ENCODE measurements around the gene USP46. TPM values are rescaled to one million over a fixed set of nuclear protein-coding genes. Genes with fewer than 3 reads are reported as not detected.

Gene USP46
- total and polyA plus RNA-seq, 2 of the 13 experiments (the other 11 are each of a cell fraction or from before 2014, with no cell fraction given), result 4.7 to 17.4 TPM

- Histone ChIP-seq H2AFZ (ENCODE audit: low read length) (no peak overlapping the region), H3K9ac (ENCODE audit: insufficient read depth, low read depth, low read length) (no peak overlapping the region), H4K20me1 (ENCODE audit: insufficient read depth, low read length) (no peaks in the 10 kb centered on the region), H3K9me3 (ENCODE audit: low read length) (no peaks in the 10 kb centered on the region), H3K4me2 (ENCODE audit: low read depth, low read length) (no peak overlapping the region), H3K27ac (ENCODE audit: extremely low read length, insufficient read depth, low read length) (no peak overlapping the region), H3K79me2 (ENCODE audit: insufficient read depth, low read length) (no peaks in the 10 kb centered on the region), H3K27me3 (ENCODE audit: control insufficient read depth in 1 of 2, insufficient read depth in 2 of 2, low read length in 2 of 2) (no peaks in the 10 kb centered on the region), H3K4me3 (replicated peaks in 1 of 3; ENCODE audit: insufficient read depth in 1 of 3, low read depth in 2 of 3, low read length in 3 of 3) (no peak overlapping the region), H3K36me3 (replicated peaks in 1 of 2; ENCODE audit: control insufficient read depth in 1 of 2, insufficient read depth in 2 of 2, low read length in 2 of 2) (peaks cover 3 to 23% of the 10 kb centered on the region in 2 experiments), H3K4me1 (ENCODE audit: insufficient read depth, low read length) (no peaks in the 10 kb centered on the region)
- in situ Hi-C loops (cut with HindIII; ENCODE audit: extremely low pct_ligation_motif_present, low pct_unique_long_range_greater_than_20kb), result no loop called here
- WGBS (ENCODE audit: low lambda C conversion rate), result 100% methylated on average over 3 of the region's 3 CpGs
- FAIRE-seq, result no peak
- CTCF ChIA-PET (ENCODE audit: low intra/inter-chr PET ratio, low total read pairs), result no interaction called here
- intact Hi-C loops (cut with micrococcal nuclease; ENCODE audit: unreplicated experiment), result no loop called here
- no peak for TF ChIP-seq PAX8 (CRISPR knock-in tag; IDR thresholded peaks at IDR 0.05; ENCODE audit: borderline replicate concordance)
- TF ChIP-seq MLLT10 (CRISPR knock-in tag; IDR thresholded peaks at IDR 0.05), result no peak
- TF ChIP-seq ZNF251 (CRISPR knock-in tag; IDR thresholded peaks at IDR 0.05), result no peak
- DNase-seq (ENCODE audit: low spot score), result no peak
- BruUV-seq (replicated peaks), result no TSS peak
- ATAC-seq, result no peak
- POLR2A ChIA-PET, result no interaction called here
Measured at GRCh38 chr4:52600275-52600674, 58.8 kb downstream of the USP46 start.

DNA sequence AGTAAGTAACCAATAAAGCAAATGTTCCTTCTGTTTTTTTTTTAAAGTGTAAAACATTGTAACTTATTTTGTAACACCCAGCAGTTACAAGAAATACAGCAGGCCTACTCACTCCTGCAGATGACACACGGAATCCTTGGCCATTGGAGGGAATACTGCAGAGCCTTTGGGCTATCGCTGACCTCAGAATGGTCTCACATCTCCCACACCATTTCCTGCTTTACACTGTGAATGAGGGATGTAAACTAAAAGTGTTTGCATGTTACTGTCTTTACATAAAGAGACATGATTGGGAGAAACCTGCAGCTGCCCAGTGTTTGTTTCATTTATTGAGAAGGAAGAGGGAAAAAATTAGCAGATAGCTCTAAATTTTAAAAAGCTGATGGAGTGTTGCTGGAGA lies 64.1 kb downstream of the USP46 start:
- H3K4me3 ChIP-seq (replicated peaks in 1 of 3; ENCODE audit: insufficient read depth in 1 of 3, low read depth in 2 of 3, low read length in 3 of 3), result no peak overlapping the region
- in situ Hi-C loops (cut with HindIII; ENCODE audit: extremely low pct_ligation_motif_present, low pct_unique_long_range_greater_than_20kb) (no loop called here), intact Hi-C loops (cut with micrococcal nuclease; ENCODE audit: unreplicated experiment) (no loop called here)
- no peaks in the 10 kb centered on the region for H3K9me3 ChIP-seq (ENCODE audit: low read length)
- ChIA-PET CTCF (ENCODE audit: low intra/inter-chr PET ratio, low total read pairs) (no interaction called here), POLR2A (no interaction called here)
- H3K4me2 ChIP-seq (ENCODE audit: low read depth, low read length), result no peak overlapping the region
- ATAC-seq, result no peak
- TF ChIP-seq, protein P1, sequence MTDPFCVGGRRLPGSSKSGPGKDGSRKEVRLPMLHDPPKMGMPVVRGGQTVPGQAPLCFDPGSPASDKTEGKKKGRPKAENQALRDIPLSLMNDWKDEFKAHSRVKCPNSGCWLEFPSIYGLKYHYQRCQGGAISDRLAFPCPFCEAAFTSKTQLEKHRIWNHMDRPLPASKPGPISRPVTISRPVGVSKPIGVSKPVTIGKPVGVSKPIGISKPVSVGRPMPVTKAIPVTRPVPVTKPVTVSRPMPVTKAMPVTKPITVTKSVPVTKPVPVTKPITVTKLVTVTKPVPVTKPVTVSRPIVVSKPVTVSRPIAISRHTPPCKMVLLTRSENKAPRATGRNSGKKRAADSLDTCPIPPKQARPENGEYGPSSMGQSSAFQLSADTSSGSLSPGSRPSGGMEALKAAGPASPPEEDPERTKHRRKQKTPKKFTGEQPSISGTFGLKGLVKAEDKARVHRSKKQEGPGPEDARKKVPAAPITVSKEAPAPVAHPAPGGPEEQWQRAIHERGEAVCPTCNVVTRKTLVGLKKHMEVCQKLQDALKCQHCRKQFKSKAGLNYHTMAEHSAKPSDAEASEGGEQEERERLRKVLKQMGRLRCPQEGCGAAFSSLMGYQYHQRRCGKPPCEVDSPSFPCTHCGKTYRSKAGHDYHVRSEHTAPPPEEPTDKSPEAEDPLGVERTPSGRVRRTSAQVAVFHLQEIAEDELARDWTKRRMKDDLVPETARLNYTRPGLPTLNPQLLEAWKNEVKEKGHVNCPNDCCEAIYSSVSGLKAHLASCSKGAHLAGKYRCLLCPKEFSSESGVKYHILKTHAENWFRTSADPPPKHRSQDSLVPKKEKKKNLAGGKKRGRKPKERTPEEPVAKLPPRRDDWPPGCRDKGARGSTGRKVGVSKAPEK (CRISPR knock-in tag; IDR thresholded peaks at IDR 0.05; ENCODE audit: borderline replicate concordance), result no peak
- TF ChIP-seq ETS1 (CRISPR knock-in tag; IDR thresholded peaks at IDR 0.05) (no peak), TRIM24 (CRISPR knock-in tag; IDR thresholded peaks at IDR 0.05) (no peak)
- no peaks in the 10 kb centered on the region for H4K20me1 ChIP-seq (ENCODE audit: insufficient read depth, low read length)
- no TSS peak for BruUV-seq (replicated peaks)
- no peaks in the 10 kb centered on the region for H3K79me2 ChIP-seq (ENCODE audit: insufficient read depth, low read length)
- H3K36me3 ChIP-seq (replicated peaks in 1 of 2; ENCODE audit: control insufficient read depth in 1 of 2, insufficient read depth in 2 of 2, low read length in 2 of 2), result peaks cover 1 to 8% of the 10 kb centered on the region in 2 experiments; a peak in 3 of 5 replicates
- no peak for FAIRE-seq
- DNase-seq (ENCODE audit: low spot score), result no peak
- no peaks in the 10 kb centered on the region for H3K27me3 ChIP-seq (ENCODE audit: control insufficient read depth in 1 of 2, insufficient read depth in 2 of 2, low read length in 2 of 2)
- no peak overlapping the region for H3K27ac ChIP-seq (ENCODE audit: extremely low read length, insufficient read depth, low read length)
- 91% methylated on average over 2 of the region's 2 CpGs for WGBS (ENCODE audit: low lambda C conversion rate)
- no peak overlapping the region for H3K9ac ChIP-seq (ENCODE audit: insufficient read depth, low read depth, low read length)
- no peak overlapping the region for H2AFZ ChIP-seq (ENCODE audit: low read length)
- H3K4me1 ChIP-seq (ENCODE audit: insufficient read depth, low read length), result no peaks in the 10 kb centered on the region

All from HepG2 (cell line).